K562 (cell line): ENCODE data around the gene ME3. TPM values are rescaled to one million over a fixed set of nuclear protein-coding genes. Genes with fewer than 3 reads are reported as not detected.

Experiments used
- FOXJ2 ChIP-seq: fragments of 200-800 bp; sonication (Bioruptor generic); IDR thresholded peaks from 2 replicates; pipeline ENCODE4 v1.6.1; 2016; ENCODE audit warnings: missing genetic modification characterization, missing compliant biosample characterization
- HNRNPK ChIP-seq: fragments of 200-400 bp; formaldehyde crosslinking; IDR thresholded peaks from one replicate; pipeline ENCODE4 v1.6.1; 2018; ENCODE audit warnings: mild to moderate bottlenecking, low read depth, low read length; ENCODE audit not compliant: poor library complexity, severe bottlenecking
- IRF2 ChIP-seq: sonication (generic); formaldehyde crosslinking; IDR thresholded peaks from 2 replicates; pipeline ENCODE4 v1.8.1; 2022; ENCODE audit warnings: mild to moderate bottlenecking, missing genetic modification reagents
- KAT2B ChIP-seq: IDR thresholded peaks from one replicate; pipeline ENCODE4 v1.6.1; 2012; ENCODE audit warnings: low read depth, mild to moderate bottlenecking, control low read depth, inconsistent platforms, low read length, moderate library complexity
- PHB ChIP-seq: fragments of 250-450 bp; sonication (Bioruptor Pico); IDR thresholded peaks from 2 replicates; pipeline ENCODE4 v1.5.0; 2021
- PHF21A ChIP-seq: fragments of 450-650 bp; IDR thresholded peaks from 2 replicates; pipeline ENCODE4 v1.6.1; 2017; ENCODE audit warnings: low read depth, borderline replicate concordance
- PHF8 ChIP-seq: fragments of 200-600 bp; sonication (generic); IDR thresholded peaks from 2 replicates; pipeline ENCODE4 v1.6.1; 2012; ENCODE audit warnings: mixed run types, mild to moderate bottlenecking, inconsistent platforms, low read length, moderate library complexity, borderline replicate concordance
- RB1 ChIP-seq: fragments of 450-650 bp; IDR thresholded peaks from 2 replicates; pipeline ENCODE4 v1.6.1; 2017; ENCODE audit warnings: low read depth, mild to moderate bottlenecking
- RCOR1 ChIP-seq, 2 experiments: IDR thresholded peaks; 2 replicates each; pipeline ENCODE4 v1.6.1; 2012; ENCODE audit warnings: low read depth in 2 of 2, low read length in 2 of 2, borderline replicate concordance in 1 of 2, improper control_type of control experiment in 1 of 2
- SIN3A ChIP-seq, 2 experiments: fragments of 150-350 bp in 1 of 2; IDR thresholded peaks; 2 replicates each; pipeline ENCODE4 v1.6.1; 2011 to 2016; ENCODE audit warnings: borderline replicate concordance in 2 of 2, low read depth in 2 of 2, low read length in 2 of 2, mild to moderate bottlenecking in 2 of 2, moderate library complexity in 2 of 2; ENCODE audit not compliant: control insufficient read depth in 1 of 2
- SOX6 ChIP-seq: fragments of 450-650 bp; IDR thresholded peaks from 2 replicates; pipeline ENCODE4 v1.6.1; 2014; ENCODE audit warnings: mild to moderate bottlenecking
- XRCC3 ChIP-seq: fragments of 450-650 bp; IDR thresholded peaks from 2 replicates; pipeline ENCODE4 v1.6.1; 2017; ENCODE audit warnings: mild to moderate bottlenecking, moderate library complexity
- YBX1 ChIP-seq: fragments of 450-650 bp; IDR thresholded peaks from 2 replicates; pipeline ENCODE4 v1.7.1; 2016; ENCODE audit warnings: mild to moderate bottlenecking
- ZNF239 ChIP-seq: fragments of 250-450 bp; sonication (Bioruptor Pico); IDR thresholded peaks from 2 replicates; pipeline ENCODE4 v1.4.0; 2020; ENCODE audit warnings: mild to moderate bottlenecking
- ZNF57 ChIP-seq: fragments of 450-650 bp; formaldehyde crosslinking; IDR thresholded peaks from 2 replicates; pipeline ENCODE4 v1.4.0; 2020; ENCODE audit warnings: mild to moderate bottlenecking, moderate library complexity
- ZNF764 ChIP-seq: fragments of 250-450 bp; sonication (Bioruptor Pico); IDR thresholded peaks from 2 replicates; pipeline ENCODE4 v1.4.0; 2020; ENCODE audit warnings: low read depth, mild to moderate bottlenecking, moderate library complexity
- ZSCAN29 ChIP-seq: fragments of 450-650 bp; IDR thresholded peaks from 2 replicates; pipeline ENCODE4 v1.6.1; 2017
- polyA plus RNA-seq, 8 experiments: library from polyadenylated mRNA; depleted of rRNA in 4 of 8; stranded (reverse) in 5 of 8; unstranded in 3 of 8; fragments of >200 nt; fragmentation: Nextera tagmentation in 2 of 8; fragmentation: Illumina TruSeq in 1 of 8; extraction: Ambion mirVana in 2 of 8; extraction: Trizol in 1 of 8; gene quantifications; 2 replicates each; pipeline versions ENCODE4 v1.2.1 to v1.2.3, GENCODE V29; 2011 to 2014; ENCODE audit warnings: inconsistent platforms in 1 of 8, missing spikeins in 1 of 8
- total RNA-seq, 7 experiments: library from RNA; depleted of rRNA in 6 of 7; stranded (reverse); fragments of >200 nt in 6 of 7; fragmentation: Illumina TruSeq in 2 of 7; extraction: Trizol in 2 of 7; gene quantifications; 2 replicates each; pipeline versions ENCODE4 v1.2.1 to v1.2.3, GENCODE V29; 2011 to 2021; ENCODE audit warnings: low replicate concordance in 1 of 7
- TF ChIP-seq, protein P1 (sequence below), 3 experiments: fragments of 200-800 bp in 1 of 3; fragments of 250-450 bp in 1 of 3; fragments of 450-650 bp in 1 of 3; sonication (Bioruptor Pico) in 1 of 3; sonication (Bioruptor generic) in 1 of 3; formaldehyde crosslinking in 1 of 3; IDR thresholded peaks; 2 replicates each; pipeline versions ENCODE4 v1.6.1 to v1.8.0; 2016 to 2022; ENCODE audit warnings: mild to moderate bottlenecking in 2 of 3, missing genetic modification characterization in 2 of 3, missing compliant biosample characterization in 1 of 3, moderate library complexity in 1 of 3
- TF ChIP-seq, protein P2 (sequence below): fragments of 250-450 bp; sonication (Bioruptor Pico); IDR thresholded peaks from 2 replicates; pipeline ENCODE4 v1.5.0; 2020; ENCODE audit warnings: mild to moderate bottlenecking, borderline replicate concordance
- TF ChIP-seq, protein P3 (sequence below): fragments of 250-450 bp; sonication (Bioruptor Pico); IDR thresholded peaks from 2 replicates; pipeline ENCODE4 v1.8.0; 2022; ENCODE audit warnings: inconsistent platforms, mild to moderate bottlenecking, moderate library complexity, borderline replicate concordance
- TF ChIP-seq, protein P4 (sequence below): fragments of 250-450 bp; sonication (Bioruptor Pico); IDR thresholded peaks from 2 replicates; pipeline ENCODE4 v1.6.1; 2021; ENCODE audit warnings: mild to moderate bottlenecking

Gene ME3
- total and polyA plus RNA-seq, 9 of the 15 experiments (the other 6 are each of a cell fraction or from before 2014, with no cell fraction given), result not detected

DNA sequence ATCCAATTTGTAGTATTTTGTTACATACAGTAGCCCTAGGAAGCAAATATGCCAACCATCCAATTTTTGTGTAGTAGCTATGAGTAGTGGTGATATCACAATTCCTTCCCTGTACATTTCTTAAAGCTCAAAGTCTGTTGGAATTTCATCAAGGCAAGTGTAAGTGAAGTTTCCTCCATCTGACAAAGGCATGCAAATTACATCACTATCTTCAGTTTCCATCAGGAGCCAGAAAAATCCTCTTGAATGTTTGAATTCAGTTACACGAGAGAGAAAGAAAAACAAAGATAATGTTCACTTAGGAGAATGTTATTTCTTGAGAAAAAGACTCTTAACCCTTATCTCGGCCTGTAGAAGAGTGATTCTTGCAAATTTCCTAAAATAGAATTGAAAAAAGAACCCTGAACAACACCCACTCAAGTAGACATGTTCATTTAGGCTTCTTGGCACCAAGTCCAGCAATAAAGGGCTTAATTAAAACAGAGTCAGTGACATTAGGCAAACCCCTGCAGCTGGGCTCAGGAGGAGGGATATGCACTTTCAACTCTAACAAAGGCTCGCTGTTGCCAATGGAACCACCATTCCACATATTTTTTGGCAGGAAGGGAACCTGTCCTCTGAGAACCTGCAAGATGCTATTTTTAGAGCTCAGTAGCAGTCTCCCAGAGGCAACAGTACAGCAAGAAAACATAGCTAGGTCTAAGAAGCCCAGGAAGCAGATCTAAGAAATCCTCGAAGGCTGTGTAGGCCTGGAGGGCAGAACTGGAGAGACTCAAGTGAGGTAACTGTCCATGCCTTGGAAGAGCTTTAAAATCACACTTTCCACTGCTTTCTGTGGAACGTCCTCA, 153.1 kb downstream of the ME3 start (continued):
- TF ChIP-seq HNRNPK (no peak), ZSCAN29 (no peak), PHF21A (no peak), SIN3A (IDR thresholded peaks at IDR 0.05; ENCODE audit: borderline replicate concordance in 2 of 2, control insufficient read depth in 1 of 2, low read depth in 2 of 2, low read length in 2 of 2) (no peak), XRCC3 (no peak), RB1 (no peak), RCOR1 (IDR thresholded peaks at IDR 0.05; ENCODE audit: borderline replicate concordance in 1 of 2, low read depth in 2 of 2, low read length in 2 of 2) (peak in 1 of 2 experiments; percentile 47; a peak in 1 of 4 replicates), KAT2B (no peak), ZNF239 (CRISPR knock-in tag) (no peak), ZNF764 (CRISPR knock-in tag) (no peak), FOXJ2 (tag) (no peak), ZNF57 (CRISPR knock-in tag) (no peak), PHF8 (no peak), YBX1 (no peak), SOX6 (peak; percentile 83; the same call in 1 of the 2 replicates), PHB (no peak), IRF2 (CRISPR knock-in tag) (no peak)
- TF ChIP-seq, protein P1, sequence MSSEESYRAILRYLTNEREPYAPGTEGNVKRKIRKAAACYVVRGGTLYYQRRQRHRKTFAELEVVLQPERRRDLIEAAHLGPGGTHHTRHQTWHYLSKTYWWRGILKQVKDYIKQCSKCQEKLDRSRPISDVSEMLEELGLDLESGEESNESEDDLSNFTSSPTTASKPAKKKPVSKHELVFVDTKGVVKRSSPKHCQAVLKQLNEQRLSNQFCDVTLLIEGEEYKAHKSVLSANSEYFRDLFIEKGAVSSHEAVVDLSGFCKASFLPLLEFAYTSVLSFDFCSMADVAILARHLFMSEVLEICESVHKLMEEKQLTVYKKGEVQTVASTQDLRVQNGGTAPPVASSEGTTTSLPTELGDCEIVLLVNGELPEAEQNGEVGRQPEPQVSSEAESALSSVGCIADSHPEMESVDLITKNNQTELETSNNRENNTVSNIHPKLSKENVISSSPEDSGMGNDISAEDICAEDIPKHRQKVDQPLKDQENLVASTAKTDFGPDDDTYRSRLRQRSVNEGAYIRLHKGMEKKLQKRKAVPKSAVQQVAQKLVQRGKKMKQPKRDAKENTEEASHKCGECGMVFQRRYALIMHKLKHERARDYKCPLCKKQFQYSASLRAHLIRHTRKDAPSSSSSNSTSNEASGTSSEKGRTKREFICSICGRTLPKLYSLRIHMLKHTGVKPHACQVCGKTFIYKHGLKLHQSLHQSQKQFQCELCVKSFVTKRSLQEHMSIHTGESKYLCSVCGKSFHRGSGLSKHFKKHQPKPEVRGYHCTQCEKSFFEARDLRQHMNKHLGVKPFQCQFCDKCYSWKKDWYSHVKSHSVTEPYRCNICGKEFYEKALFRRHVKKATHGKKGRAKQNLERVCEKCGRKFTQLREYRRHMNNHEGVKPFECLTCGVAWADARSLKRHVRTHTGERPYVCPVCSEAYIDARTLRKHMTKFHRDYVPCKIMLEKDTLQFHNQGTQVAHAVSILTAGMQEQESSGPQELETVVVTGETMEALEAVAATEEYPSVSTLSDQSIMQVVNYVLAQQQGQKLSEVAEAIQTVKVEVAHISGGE (CRISPR knock-in tag; IDR thresholded peaks at IDR 0.05), result no peak
- TF ChIP-seq, protein P2, sequence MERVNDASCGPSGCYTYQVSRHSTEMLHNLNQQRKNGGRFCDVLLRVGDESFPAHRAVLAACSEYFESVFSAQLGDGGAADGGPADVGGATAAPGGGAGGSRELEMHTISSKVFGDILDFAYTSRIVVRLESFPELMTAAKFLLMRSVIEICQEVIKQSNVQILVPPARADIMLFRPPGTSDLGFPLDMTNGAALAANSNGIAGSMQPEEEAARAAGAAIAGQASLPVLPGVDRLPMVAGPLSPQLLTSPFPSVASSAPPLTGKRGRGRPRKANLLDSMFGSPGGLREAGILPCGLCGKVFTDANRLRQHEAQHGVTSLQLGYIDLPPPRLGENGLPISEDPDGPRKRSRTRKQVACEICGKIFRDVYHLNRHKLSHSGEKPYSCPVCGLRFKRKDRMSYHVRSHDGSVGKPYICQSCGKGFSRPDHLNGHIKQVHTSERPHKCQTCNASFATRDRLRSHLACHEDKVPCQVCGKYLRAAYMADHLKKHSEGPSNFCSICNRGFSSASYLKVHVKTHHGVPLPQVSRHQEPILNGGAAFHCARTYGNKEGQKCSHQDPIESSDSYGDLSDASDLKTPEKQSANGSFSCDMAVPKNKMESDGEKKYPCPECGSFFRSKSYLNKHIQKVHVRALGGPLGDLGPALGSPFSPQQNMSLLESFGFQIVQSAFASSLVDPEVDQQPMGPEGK (CRISPR knock-in tag), result no peak
- TF ChIP-seq, protein P3, sequence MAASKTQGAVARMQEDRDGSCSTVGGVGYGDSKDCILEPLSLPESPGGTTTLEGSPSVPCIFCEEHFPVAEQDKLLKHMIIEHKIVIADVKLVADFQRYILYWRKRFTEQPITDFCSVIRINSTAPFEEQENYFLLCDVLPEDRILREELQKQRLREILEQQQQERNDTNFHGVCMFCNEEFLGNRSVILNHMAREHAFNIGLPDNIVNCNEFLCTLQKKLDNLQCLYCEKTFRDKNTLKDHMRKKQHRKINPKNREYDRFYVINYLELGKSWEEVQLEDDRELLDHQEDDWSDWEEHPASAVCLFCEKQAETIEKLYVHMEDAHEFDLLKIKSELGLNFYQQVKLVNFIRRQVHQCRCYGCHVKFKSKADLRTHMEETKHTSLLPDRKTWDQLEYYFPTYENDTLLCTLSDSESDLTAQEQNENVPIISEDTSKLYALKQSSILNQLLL (CRISPR knock-in tag), result no peak
- TF ChIP-seq, protein P4, sequence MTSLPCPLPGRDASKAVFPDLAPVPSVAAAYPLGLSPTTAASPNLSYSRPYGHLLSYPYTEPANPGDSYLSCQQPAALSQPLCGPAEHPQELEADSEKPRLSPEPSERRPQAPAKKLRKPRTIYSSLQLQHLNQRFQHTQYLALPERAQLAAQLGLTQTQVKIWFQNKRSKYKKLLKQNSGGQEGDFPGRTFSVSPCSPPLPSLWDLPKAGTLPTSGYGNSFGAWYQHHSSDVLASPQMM, result no peak
